ENCODE results near the gene SARNP.
A peak's percentile ranks its signal among the peaks of the same experiment; 100 is the strongest.
"Not testable (repeated sequence)": the region's sequence is repeated elsewhere in the genome, so short reads cannot be mapped to it uniquely, and the experiment has no call there.

The SARNP gene

GRCh38 chr12:55839345-55840140, 22.0 kb upstream of the SARNP start:
- FAIRE-seq (no peak), DNase-seq (ENCODE audit: low spot score) (no peak)

GRCh38 chr12:55838361-55838760, 20.8 kb upstream of the SARNP start:
- DNase-seq (ENCODE audit: low spot score) (no peak), FAIRE-seq (no peak)

DNA sequence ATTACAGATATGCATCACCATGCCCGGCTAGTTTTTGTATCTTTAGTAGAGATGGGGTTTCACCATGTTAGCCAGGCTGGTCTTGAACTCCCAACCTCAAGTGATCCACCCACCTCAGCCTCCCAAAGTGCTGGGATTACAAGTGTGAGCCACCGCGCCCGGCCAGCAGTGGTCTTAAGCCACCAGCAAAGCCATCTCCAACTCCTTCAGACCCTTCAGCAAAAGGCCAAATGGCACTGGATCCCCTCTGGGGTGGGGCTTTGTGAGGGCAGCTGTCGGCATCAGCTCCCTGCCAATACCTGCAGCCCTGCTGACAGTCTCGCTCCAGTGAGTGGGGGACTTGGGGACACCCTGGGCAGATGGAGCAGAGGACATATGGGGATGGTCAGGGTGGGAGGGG, 16.9 kb upstream of the SARNP start:
- not testable (repeated sequence) for FAIRE-seq; DNase-seq (ENCODE audit: low spot score)

DNA sequence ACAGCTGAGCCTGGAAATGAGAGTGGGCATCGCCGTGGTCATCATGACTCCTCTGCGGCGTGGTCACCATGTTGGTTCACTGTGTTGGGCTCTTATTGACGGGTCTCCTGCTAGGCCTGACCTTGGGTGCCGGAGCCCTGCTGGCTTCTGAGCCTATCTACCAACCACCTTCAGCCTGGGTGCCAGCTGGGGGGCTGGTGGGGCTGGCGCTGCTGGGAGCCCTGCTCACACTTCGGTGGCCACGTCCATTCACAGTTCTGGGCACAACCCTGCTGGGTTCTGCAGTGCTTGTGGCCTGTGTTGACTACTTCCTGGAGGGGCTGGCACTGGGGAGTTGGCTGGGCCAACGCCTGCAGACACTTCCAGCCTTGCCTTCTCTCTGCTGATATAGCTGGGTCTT, 15.5 kb upstream of the SARNP start:
- FAIRE-seq (no peak), DNase-seq (ENCODE audit: low spot score) (no peak)

- no peak for FAIRE-seq
- DNase-seq (ENCODE audit: low spot score), result no peak
Observed at GRCh38 chr12:55831447-55831815, 13.9 kb upstream of the SARNP start.

DNA sequence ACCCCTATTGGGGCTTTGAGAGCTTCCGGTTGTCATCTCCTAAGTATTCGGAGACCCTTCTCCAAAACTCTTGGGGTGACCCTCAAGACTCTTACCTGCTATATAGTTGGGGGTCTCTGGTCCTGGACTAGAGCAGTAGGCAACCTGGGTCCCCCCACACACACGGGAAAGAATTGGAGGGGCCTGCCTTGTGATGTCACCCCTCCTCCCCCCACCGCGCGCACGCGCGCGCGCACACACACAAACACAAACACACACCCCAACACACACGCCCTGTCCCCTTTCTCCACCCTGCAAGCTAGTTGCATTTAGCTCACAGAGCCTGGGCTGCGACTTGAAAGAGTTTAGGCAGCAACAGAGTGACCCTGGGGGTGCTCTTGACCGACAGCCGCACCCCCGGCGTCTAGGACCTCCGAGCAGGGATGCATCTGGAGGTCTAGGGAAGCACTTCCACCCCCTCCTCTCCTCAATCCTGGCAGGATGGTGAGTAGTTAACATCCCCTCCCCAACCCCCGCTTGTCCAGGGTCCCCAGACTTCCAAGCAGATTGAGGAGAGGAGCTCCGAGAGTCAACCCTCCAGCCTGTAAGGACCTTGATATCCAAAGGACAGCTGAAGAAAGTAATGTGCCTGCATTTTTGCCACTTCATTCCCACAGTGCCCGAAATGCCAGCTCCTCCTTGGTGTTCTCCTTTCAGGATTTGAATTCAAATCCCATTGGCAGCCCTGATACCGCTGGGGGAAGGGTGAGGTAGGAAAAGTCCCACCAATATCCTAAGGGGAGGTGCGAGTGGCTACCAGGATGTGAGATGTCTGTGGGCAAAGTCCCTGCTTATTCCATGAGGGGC, 13.3 kb upstream of the SARNP start:
- DNase-seq (ENCODE audit: low spot score) (no peak), FAIRE-seq (no peak)

GRCh38 chr12:55829967-55830600, 12.6 kb upstream of the SARNP start:
- DNase-seq (ENCODE audit: low spot score) (no peak), FAIRE-seq (no peak)

GRCh38 chr12:55828357-55828756, 10.8 kb upstream of the SARNP start:
- DNase-seq (ENCODE audit: low spot score) (no peak), FAIRE-seq (no peak)

- no peak for DNase-seq (ENCODE audit: low spot score)
- no peak for FAIRE-seq
Observed at GRCh38 chr12:55827806-55828205, 10.3 kb upstream of the SARNP start.

- FAIRE-seq (no peak), DNase-seq (ENCODE audit: low spot score) (no peak)
Observed at GRCh38 chr12:55824726-55825125, 7.2 kb upstream of the SARNP start.

DNA sequence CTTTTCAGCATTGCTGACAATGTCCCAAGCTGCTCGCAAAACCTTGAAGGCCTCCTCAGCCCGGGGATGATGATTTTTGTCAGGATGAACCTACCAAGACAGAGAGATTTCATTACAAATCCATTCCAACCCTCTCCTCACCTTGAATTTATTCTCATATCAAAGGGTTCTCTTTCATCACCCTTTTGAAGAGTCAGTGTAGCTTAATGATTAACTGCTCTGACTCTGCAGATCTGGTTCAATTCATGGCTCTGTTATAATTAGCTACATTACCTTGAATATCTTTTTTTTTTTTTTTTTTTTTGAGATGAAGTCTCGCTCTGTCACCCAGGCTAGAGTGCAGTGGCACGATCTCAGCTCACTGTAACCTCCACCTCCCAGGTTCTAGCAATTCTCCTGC, 5.9 kb upstream of the SARNP start:
- DNase-seq (ENCODE audit: low spot score) (no peak), FAIRE-seq (no peak)

GRCh38 chr12:55822228-55822627, 4.7 kb upstream of the SARNP start:
- DNase-seq (ENCODE audit: low spot score), result peak; percentile 13
- FAIRE-seq, result no peak

DNA sequence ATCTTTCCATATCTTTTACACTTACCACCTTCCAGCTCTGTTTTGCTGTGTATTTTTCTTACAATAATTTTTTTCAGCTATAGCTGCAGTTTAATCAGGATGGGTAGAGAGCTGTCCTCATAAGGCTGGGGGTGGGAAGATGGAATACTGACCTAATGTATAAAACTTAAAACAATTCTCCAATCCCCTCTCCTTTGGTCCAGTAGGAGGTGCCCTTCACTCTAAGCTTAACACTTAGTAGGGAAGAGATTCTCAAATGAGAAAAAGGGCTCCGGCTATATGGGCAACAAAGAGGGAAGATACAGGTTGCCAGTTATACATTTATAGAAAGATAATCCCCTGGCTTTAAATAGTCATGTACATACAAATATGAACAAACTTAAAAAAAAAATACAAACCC, 3.2 kb upstream of the SARNP start:
- DNase-seq (ENCODE audit: low spot score) (no peak), FAIRE-seq (no peak)

DNA sequence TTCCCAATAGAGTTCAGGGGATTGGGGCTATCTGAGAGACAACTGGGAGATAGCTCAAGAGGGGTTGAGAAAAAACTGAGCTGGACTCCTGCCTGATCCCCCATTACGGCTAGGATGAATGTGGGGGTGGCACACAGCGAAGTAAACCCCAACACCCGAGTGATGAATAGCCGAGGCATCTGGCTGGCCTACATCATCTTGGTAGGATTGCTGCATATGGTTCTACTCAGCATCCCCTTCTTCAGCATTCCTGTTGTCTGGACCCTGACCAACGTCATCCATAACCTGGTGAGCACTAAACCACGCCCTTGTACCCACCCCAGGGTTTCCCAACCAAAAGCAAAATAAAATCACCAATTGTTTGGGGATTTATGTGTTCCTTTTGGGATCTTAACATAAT, 1.4 kb upstream of the SARNP start:
- DNase-seq (ENCODE audit: low spot score) (no peak), FAIRE-seq (no peak)

- DNase-seq (ENCODE audit: low spot score) (no peak), FAIRE-seq (no peak)
Observed at GRCh38 chr12:55818140-55818728, 710 bp upstream of the SARNP start.

- DNase-seq (ENCODE audit: low spot score) (no peak), FAIRE-seq (no peak)
Observed at GRCh38 chr12:55816881-55817344, 611 bp downstream of the SARNP start.

DNA sequence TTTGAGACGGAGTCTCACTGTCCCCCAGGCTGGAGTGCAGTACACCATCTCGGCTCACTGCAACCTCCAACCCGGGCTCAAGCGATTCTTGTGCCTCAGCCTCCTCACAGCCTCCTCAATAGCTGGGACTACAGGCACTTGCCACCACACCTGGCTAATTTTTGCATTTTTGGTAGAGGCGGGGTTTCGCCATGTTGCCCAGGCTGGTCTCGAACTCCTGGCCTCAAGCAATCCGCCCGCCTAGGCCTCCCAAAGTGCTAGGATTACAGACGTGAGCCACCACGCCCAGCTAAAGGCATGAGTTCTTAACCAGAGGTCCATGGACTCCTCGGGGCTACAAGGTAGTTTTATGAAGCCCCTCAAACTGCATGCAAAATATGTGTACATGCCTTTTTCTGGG, 2.1 kb downstream of the SARNP start:
- no peak for FAIRE-seq
- no peak for DNase-seq (ENCODE audit: low spot score)

- FAIRE-seq (no peak), DNase-seq (ENCODE audit: low spot score) (no peak)
Observed at GRCh38 chr12:55814257-55814656, 3.3 kb downstream of the SARNP start.

GRCh38 chr12:55812088-55812487, 5.4 kb downstream of the SARNP start:
- DNase-seq (ENCODE audit: low spot score) (no peak), FAIRE-seq (no peak)

DNA sequence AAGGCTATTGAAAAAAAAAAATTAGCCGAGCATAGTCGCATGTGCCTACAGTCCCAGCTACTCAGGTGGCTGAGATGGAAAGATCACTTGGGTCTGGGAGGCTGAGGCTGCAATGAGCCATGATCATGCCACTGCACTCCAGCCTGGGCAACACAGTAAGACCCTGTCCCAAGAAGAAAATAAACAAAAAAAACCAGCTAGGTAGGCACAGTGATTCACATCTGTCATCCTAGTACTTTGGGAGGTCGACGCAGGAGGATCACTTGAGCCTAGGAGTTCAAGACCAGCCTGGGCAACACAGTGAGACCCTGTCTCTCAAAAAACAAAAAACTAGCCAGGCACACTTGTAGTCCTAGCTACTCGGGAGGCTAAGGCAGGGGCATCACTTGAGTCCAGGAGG, 8.2 kb downstream of the SARNP start:
- DNase-seq (ENCODE audit: low spot score) (no peak), FAIRE-seq (no peak)

- DNase-seq (ENCODE audit: low spot score) (no peak), FAIRE-seq (no peak)
Observed at GRCh38 chr12:55806982-55807381, 10.5 kb downstream of the SARNP start.

GRCh38 chr12:55797550-55797949, 20.0 kb downstream of the SARNP start:
- FAIRE-seq (no peak), DNase-seq (ENCODE audit: low spot score) (no peak)

Data from RCC 7860 (cell line).